WTC11 (cell line): Measurements from ENCODE around the gene NR1D1. TPM values are rescaled to one million over a fixed set of nuclear protein-coding genes. Genes with fewer than 3 reads are reported as not detected.
A peak's percentile ranks its signal among the peaks of the same experiment; 100 is the strongest.

Experiments
- ATAC-seq: fragments of 200-7000 bp; cut with Tn5 transposase; 2 replicates; pipeline ENCODE4 v1.10.0; 2021; ENCODE audit warnings: mild to moderate bottlenecking, moderate library complexity
- CTCF ChIA-PET: fragments of 300-600 bp; sonication (Branson Sonifier 250); formaldehyde crosslinking; loops from one replicate; lab custom pipeline; 2021; ENCODE audit warnings: antibody characterized with exemption; lab: Charles Lee
- POLR2A ChIA-PET: fragments of 350-600 bp; sonication (Branson Sonifier 250); formaldehyde crosslinking; loops from one replicate; lab custom pipeline; 2021; ENCODE audit warnings: antibody characterized with exemption; lab: Charles Lee
- DNase-seq: peaks from one replicate; pipeline ENCODE4 v3.0.0; 2021; ENCODE audit warnings: low spot score
- H3K27ac Mint-ChIP-seq: 2 replicates; pipeline ENCODE4 v1.8.0; 2021; ENCODE audit warnings: mixed read lengths
- H3K27me3 Mint-ChIP-seq: 2 replicates; pipeline ENCODE4 v1.8.0; 2021; ENCODE audit warnings: low read depth, mild to moderate bottlenecking, moderate library complexity, mixed read lengths
- H3K36me3 Mint-ChIP-seq: 2 replicates; pipeline ENCODE4 v1.8.0; 2021; ENCODE audit warnings: mixed read lengths
- H3K4me1 Mint-ChIP-seq: 2 replicates; pipeline ENCODE4 v1.8.0; 2022; ENCODE audit warnings: mixed read lengths
- H3K4me3 Mint-ChIP-seq: 2 replicates; pipeline ENCODE4 v1.8.0; 2021; ENCODE audit warnings: mild to moderate bottlenecking, moderate library complexity, mixed read lengths
- H3K9me3 Mint-ChIP-seq: 2 replicates; pipeline ENCODE4 v1.8.0; 2021; ENCODE audit warnings: mixed read lengths
- ATF1 ChIP-seq: sonication (generic); formaldehyde crosslinking; IDR thresholded peaks from 2 replicates; pipeline ENCODE4 v1.8.1; 2023; ENCODE audit warnings: mild to moderate bottlenecking, moderate library complexity, missing genetic modification reagents
- CBFB ChIP-seq: sonication (generic); formaldehyde crosslinking; IDR thresholded peaks from 2 replicates; pipeline ENCODE4 v1.8.1; 2022; ENCODE audit warnings: mild to moderate bottlenecking, low read depth, missing genetic modification reagents
- CREM ChIP-seq: sonication (generic); formaldehyde crosslinking; IDR thresholded peaks from 2 replicates; pipeline ENCODE4 v1.8.1; 2022; ENCODE audit warnings: mild to moderate bottlenecking, missing genetic modification reagents, moderate library complexity
- EMX1 ChIP-seq: fragments of 250-450 bp; sonication (Bioruptor Pico); IDR thresholded peaks from 2 replicates; pipeline ENCODE4 v1.8.0; 2021; ENCODE audit warnings: mild to moderate bottlenecking
- ERG ChIP-seq: fragments of 250-450 bp; sonication (Bioruptor Pico); IDR thresholded peaks from 2 replicates; pipeline ENCODE4 v1.8.0; 2021; ENCODE audit warnings: mild to moderate bottlenecking
- FOXJ3 ChIP-seq: sonication (generic); formaldehyde crosslinking; IDR thresholded peaks from 2 replicates; pipeline ENCODE4 v1.9.0; 2021; ENCODE audit warnings: missing genetic modification reagents, mild to moderate bottlenecking, borderline replicate concordance
- MLX ChIP-seq: sonication (generic); formaldehyde crosslinking; IDR thresholded peaks from 2 replicates; pipeline ENCODE4 v1.8.1; 2023; ENCODE audit warnings: mild to moderate bottlenecking, missing genetic modification reagents, moderate library complexity
- NR1H2 ChIP-seq: sonication (generic); formaldehyde crosslinking; IDR thresholded peaks from 2 replicates; pipeline ENCODE4 v1.9.0; 2021; ENCODE audit warnings: mild to moderate bottlenecking, moderate library complexity, missing genetic modification reagents
- OVOL2 ChIP-seq: fragments of 250-450 bp; sonication (Bioruptor Pico); IDR thresholded peaks from 2 replicates; pipeline ENCODE4 v1.9.0; 2021; ENCODE audit warnings: mild to moderate bottlenecking, borderline replicate concordance
- SMAD4 ChIP-seq: sonication (generic); formaldehyde crosslinking; IDR thresholded peaks from 2 replicates; pipeline ENCODE4 v1.8.0; 2022; ENCODE audit warnings: mild to moderate bottlenecking, missing genetic modification reagents
- SP1 ChIP-seq: sonication (generic); formaldehyde crosslinking; conservative IDR thresholded peaks from 2 replicates; pipeline ENCODE4 v1.8.1; 2022; ENCODE audit warnings: missing genetic modification reagents
- ZBTB21 ChIP-seq: sonication (generic); formaldehyde crosslinking; IDR thresholded peaks from 2 replicates; pipeline ENCODE4 v1.8.1; 2023; ENCODE audit warnings: mild to moderate bottlenecking, missing genetic modification reagents, borderline replicate concordance
- ZNF232 ChIP-seq: sonication (generic); formaldehyde crosslinking; IDR thresholded peaks from 2 replicates; pipeline ENCODE4 v1.8.0; 2022; ENCODE audit warnings: mild to moderate bottlenecking, missing genetic modification reagents
- ZNF396 ChIP-seq: fragments of 250-450 bp; sonication (Bioruptor Pico); IDR thresholded peaks from 2 replicates; pipeline ENCODE4 v1.8.0; 2021; ENCODE audit warnings: mild to moderate bottlenecking, moderate library complexity, borderline replicate concordance
- total RNA-seq: library from RNA; stranded (reverse); gene quantifications from 3 replicates; pipeline ENCODE4 v1.2.3, GENCODE V29; 2021
- TF ChIP-seq, protein P1 (sequence below): fragments of 250-450 bp; sonication (Bioruptor Pico); IDR thresholded peaks from 2 replicates; pipeline ENCODE4 v1.9.0; 2021; ENCODE audit warnings: mild to moderate bottlenecking
- TF ChIP-seq, protein P2 (sequence below): sonication (generic); formaldehyde crosslinking; IDR thresholded peaks from 2 replicates; pipeline ENCODE4 v1.8.1; 2023; ENCODE audit warnings: mild to moderate bottlenecking, missing genetic modification reagents, borderline replicate concordance
- TF ChIP-seq, protein P3 (sequence below): sonication (generic); formaldehyde crosslinking; IDR thresholded peaks from 2 replicates; pipeline ENCODE4 v1.8.0; 2022; ENCODE audit warnings: mild to moderate bottlenecking, missing genetic modification reagents
- TF ChIP-seq, protein P4 (sequence below): sonication (generic); formaldehyde crosslinking; conservative IDR thresholded peaks from 2 replicates; pipeline ENCODE4 v1.8.1; 2022; ENCODE audit warnings: mild to moderate bottlenecking, missing genetic modification reagents

Gene NR1D1
- total RNA-seq, 1 experiment from 2014 or later: 5.6 TPM

DNA sequence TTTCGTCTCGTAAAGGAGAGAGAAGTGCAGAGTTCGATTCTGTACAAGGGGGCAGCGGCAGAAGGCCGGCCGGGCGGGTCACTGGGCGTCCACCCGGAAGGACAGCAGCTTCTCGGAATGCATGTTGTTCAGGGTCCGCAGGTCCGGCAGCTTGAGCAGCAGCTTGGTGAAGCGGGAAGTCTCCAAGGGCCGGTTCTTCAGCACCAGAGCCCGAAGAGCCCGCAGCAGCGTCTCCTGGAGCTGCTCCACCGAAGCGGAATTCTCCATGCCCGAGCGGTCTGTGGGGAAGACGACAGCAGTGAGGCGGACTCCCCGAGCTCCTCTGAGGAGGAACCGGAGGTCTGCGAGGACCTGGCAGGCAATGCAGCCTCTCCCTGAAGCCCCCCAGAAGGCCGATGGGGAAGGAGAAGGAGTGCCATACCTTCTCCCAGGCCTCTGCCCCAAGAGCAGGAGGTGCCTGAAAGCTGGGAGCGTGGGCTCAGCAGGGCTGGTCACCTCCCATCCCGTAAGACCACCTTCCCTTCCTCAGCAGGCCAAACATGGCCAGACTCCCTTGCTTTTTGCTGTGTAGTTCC is 7.3 kb downstream of the NR1D1 start (continued):
- no peak for TF ChIP-seq ZNF232 (CRISPR knock-in tag)
- no peak for TF ChIP-seq OVOL2 (CRISPR knock-in tag)
- TF ChIP-seq, all 79 proteins: peak for 0

- TF ChIP-seq SP1 (CRISPR knock-in tag) (no peak), FOXJ3 (CRISPR knock-in tag) (no peak), CREM (CRISPR knock-in tag) (no peak), ZBTB21 (CRISPR knock-in tag) (no peak), MLX (CRISPR knock-in tag) (no peak), ZNF396 (CRISPR knock-in tag) (no peak), NR1H2 (CRISPR knock-in tag) (no peak)
- TF ChIP-seq, protein P1, sequence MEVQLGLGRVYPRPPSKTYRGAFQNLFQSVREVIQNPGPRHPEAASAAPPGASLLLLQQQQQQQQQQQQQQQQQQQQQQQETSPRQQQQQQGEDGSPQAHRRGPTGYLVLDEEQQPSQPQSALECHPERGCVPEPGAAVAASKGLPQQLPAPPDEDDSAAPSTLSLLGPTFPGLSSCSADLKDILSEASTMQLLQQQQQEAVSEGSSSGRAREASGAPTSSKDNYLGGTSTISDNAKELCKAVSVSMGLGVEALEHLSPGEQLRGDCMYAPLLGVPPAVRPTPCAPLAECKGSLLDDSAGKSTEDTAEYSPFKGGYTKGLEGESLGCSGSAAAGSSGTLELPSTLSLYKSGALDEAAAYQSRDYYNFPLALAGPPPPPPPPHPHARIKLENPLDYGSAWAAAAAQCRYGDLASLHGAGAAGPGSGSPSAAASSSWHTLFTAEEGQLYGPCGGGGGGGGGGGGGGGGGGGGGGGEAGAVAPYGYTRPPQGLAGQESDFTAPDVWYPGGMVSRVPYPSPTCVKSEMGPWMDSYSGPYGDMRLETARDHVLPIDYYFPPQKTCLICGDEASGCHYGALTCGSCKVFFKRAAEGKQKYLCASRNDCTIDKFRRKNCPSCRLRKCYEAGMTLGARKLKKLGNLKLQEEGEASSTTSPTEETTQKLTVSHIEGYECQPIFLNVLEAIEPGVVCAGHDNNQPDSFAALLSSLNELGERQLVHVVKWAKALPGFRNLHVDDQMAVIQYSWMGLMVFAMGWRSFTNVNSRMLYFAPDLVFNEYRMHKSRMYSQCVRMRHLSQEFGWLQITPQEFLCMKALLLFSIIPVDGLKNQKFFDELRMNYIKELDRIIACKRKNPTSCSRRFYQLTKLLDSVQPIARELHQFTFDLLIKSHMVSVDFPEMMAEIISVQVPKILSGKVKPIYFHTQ (CRISPR knock-in tag): no peak
- TF ChIP-seq, protein P2, sequence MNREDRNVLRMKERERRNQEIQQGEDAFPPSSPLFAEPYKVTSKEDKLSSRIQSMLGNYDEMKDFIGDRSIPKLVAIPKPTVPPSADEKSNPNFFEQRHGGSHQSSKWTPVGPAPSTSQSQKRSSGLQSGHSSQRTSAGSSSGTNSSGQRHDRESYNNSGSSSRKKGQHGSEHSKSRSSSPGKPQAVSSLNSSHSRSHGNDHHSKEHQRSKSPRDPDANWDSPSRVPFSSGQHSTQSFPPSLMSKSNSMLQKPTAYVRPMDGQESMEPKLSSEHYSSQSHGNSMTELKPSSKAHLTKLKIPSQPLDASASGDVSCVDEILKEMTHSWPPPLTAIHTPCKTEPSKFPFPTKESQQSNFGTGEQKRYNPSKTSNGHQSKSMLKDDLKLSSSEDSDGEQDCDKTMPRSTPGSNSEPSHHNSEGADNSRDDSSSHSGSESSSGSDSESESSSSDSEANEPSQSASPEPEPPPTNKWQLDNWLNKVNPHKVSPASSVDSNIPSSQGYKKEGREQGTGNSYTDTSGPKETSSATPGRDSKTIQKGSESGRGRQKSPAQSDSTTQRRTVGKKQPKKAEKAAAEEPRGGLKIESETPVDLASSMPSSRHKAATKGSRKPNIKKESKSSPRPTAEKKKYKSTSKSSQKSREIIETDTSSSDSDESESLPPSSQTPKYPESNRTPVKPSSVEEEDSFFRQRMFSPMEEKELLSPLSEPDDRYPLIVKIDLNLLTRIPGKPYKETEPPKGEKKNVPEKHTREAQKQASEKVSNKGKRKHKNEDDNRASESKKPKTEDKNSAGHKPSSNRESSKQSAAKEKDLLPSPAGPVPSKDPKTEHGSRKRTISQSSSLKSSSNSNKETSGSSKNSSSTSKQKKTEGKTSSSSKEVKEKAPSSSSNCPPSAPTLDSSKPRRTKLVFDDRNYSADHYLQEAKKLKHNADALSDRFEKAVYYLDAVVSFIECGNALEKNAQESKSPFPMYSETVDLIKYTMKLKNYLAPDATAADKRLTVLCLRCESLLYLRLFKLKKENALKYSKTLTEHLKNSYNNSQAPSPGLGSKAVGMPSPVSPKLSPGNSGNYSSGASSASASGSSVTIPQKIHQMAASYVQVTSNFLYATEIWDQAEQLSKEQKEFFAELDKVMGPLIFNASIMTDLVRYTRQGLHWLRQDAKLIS (CRISPR knock-in tag): no peak
- TF ChIP-seq, all 79 proteins: peak for 0
- POLR2A ChIA-PET: interaction anchor here (1.5 kb wide), 1 partner anchor 8 kb away, joined by 3 read pairs; no protein-coding TSS in a partner anchor
- Mint-ChIP-seq H3K27ac (no peak overlapping the region), H3K27me3 (no peaks in the 10 kb centered on the region; the same call in 1 of the 2 replicates), H3K9me3 (no peaks in the 10 kb centered on the region), H3K36me3 (peaks cover 29% of the 10 kb centered on the region), H3K4me3 (no peak overlapping the region), H3K4me1 (peaks cover 24% of the 10 kb centered on the region)
- DNase-seq (no peak), ATAC-seq (no peak)
- CTCF ChIA-PET: interaction anchor here (0.5 to 3.3 kb wide), 7 partner anchors 17 to 141 kb away, joined by 3 to 15 read pairs (median 6); no protein-coding TSS in a partner anchor
Measured at GRCh38 chr17:40092581-40092980, 7.8 kb downstream of the NR1D1 start.

- H3K9me3 Mint-ChIP-seq: no peaks in the 10 kb centered on the region
- peaks cover 33% of the 10 kb centered on the region for H3K36me3 Mint-ChIP-seq
- DNase-seq (no peak), ATAC-seq (peak; percentile 29)
- H3K27me3 Mint-ChIP-seq: no peaks in the 10 kb centered on the region; the same call in 1 of the 2 replicates
- peaks cover 23% of the 10 kb centered on the region for H3K4me1 Mint-ChIP-seq
- H3K27ac Mint-ChIP-seq: no peak overlapping the region
- no peak overlapping the region for H3K4me3 Mint-ChIP-seq
- ChIA-PET CTCF (interaction anchor here (0.6 to 3.9 kb wide), 7 partner anchors 17 to 847 kb away, joined by 3 to 24 read pairs (median 4); no protein-coding TSS in a partner anchor), POLR2A (interaction anchor here (0.6 to 1.5 kb wide), 2 partner anchors 9 to 26 kb away, joined by 3 to 5 read pairs; no protein-coding TSS in a partner anchor)
- TF ChIP-seq SMAD4 (CRISPR knock-in tag) (no peak), ATF1 (no peak), OVOL2 (CRISPR knock-in tag) (no peak), EMX1 (CRISPR knock-in tag) (no peak), ERG (CRISPR knock-in tag) (no peak), CBFB (CRISPR knock-in tag) (no peak)
- TF ChIP-seq, protein P1 (CRISPR knock-in tag): no peak
- TF ChIP-seq, protein P3, sequence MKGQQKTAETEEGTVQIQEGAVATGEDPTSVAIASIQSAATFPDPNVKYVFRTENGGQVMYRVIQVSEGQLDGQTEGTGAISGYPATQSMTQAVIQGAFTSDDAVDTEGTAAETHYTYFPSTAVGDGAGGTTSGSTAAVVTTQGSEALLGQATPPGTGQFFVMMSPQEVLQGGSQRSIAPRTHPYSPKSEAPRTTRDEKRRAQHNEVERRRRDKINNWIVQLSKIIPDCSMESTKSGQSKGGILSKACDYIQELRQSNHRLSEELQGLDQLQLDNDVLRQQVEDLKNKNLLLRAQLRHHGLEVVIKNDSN (CRISPR knock-in tag): no peak
- TF ChIP-seq, protein P4, sequence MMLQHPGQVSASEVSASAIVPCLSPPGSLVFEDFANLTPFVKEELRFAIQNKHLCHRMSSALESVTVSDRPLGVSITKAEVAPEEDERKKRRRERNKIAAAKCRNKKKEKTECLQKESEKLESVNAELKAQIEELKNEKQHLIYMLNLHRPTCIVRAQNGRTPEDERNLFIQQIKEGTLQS (CRISPR knock-in tag): no peak
Measured at GRCh38 chr17:40091691-40092397, 8.5 kb downstream of the NR1D1 start.
